GM21447 (cell line): ENCODE measurements around the gene ZACN.
A peak's percentile ranks its signal among the peaks of the same experiment; 100 is the strongest.
"Not testable (repeated sequence)": the region's sequence is repeated elsewhere in the genome, so short reads cannot be mapped to it uniquely, and the experiment has no call there.

Experiments used
- ATAC-seq: cut with Tn5 transposase; IDR thresholded peaks from one replicate; pipeline ENCODE4 v1.9.1; 2021; ENCODE audit not compliant: unreplicated experiment

The ZACN gene

GRCh38 chr17:76053246-76054111, 25.5 kb upstream of the ZACN start:
- no peak for ATAC-seq

DNA sequence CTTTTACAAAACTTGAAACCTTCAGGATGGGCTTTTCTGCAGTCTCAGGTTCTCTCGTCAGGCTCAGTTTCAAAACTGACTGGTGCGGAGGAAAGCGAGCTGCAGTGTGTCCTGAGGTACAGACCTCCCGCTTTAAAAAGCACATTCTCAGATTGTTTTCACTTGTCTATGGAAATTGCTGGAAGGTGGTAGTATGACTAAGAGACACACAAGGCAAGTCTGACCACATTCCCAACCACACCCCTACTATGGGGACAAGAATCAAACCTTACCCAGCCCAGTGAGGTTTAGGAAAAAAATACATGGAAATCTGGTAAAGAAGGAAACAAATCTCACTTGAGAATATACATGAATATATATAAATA, 24.9 kb upstream of the ZACN start:
- ATAC-seq = no peak

GRCh38 chr17:76056882-76057281, 22.1 kb upstream of the ZACN start:
- ATAC-seq = no peak

- ATAC-seq = not testable (repeated sequence)
Observed at GRCh38 chr17:76058264-76058663, 20.7 kb upstream of the ZACN start.

- ATAC-seq = no peak
Observed at GRCh38 chr17:76063875-76064546, 15.0 kb upstream of the ZACN start.

GRCh38 chr17:76065775-76066174, 13.2 kb upstream of the ZACN start:
- no peak for ATAC-seq

DNA sequence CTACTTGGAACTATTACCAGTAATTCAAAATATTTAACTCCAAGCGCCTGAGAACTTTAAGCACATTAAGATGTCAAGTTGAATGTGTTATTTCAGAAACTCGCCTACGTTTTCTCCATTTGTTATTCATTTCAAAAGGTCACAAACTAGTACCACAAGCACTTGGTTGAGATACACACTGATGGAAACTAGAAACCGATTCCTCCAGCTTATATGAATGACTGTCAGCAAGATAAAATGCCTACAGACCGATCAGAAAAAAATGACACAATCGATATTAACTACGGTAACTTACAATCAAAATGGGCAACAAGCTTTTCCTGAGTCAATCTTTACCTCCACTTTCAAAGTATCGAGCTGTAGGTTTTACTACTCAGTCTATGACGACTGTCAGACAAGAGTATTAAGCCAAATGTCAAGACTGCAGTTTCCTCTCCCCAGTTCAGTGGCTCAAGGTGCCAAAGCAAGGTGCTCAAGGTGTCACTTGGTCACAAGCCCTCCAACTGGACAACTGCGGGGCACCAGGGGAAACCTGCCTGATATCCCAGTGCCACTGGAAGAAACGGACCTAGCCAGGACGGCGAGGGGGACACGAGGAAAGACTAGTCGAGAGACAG, 7.3 kb upstream of the ZACN start:
- no peak for ATAC-seq

GRCh38 chr17:76072148-76072858, 6.7 kb upstream of the ZACN start, which contains the start of gene SRP68:
Gene SRP68, minus strand, starts transcription at chr17:76072517. Its CDS starts 26 bp downstream, at chr17:76072491.
- ATAC-seq = peak; percentile 91

DNA sequence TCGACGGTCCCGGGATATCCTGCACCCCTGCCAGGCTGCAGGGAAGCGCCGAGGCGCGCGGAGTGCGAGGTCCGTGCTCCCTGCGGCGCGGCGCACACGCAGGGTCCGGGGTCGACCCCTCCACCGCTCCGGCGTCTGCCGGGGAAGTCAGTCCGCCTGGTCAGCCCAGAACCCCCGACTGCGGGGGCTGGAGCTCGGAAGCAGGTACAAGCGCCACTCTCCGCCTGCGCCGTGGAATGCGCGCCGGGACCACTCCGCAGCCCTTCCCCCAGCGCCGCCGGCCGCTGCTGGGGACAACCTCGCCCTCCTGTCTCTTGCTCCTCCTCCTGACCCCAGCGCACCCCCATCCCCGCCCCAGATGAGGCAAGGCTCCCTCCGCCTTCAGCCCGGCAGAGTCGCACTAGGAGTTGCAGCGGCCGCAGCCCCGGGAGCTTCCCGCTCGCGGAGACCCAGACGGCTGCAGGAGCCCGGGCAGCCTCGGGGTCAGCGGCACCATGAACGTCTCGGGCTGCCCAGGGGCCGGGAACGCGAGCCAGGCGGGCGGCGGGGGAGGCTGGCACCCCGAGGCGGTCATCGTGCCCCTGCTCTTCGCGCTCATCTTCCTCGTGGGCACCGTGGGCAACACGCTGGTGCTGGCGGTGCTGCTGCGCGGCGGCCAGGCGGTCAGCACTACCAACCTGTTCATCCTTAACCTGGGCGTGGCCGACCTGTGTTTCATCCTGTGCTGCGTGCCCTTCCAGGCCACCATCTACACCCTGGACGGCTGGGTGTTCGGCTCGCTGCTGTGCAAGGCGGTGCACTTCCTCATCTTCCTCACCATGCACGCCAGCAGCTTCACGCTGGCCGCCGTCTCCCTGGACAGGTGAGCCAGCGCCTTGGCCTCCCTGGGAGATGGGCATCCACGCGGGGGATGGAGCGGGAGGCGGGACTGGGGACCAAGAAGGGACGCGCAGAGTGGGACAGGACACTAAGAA, 4.3 kb upstream of the ZACN start, which contains the start of gene GALR2:
GALR2 (plus strand) TSS at position 392 of the 974 bp plus-strand sequence; CDS start at position 495, 103 bp downstream.
- no peak for ATAC-seq

DNA sequence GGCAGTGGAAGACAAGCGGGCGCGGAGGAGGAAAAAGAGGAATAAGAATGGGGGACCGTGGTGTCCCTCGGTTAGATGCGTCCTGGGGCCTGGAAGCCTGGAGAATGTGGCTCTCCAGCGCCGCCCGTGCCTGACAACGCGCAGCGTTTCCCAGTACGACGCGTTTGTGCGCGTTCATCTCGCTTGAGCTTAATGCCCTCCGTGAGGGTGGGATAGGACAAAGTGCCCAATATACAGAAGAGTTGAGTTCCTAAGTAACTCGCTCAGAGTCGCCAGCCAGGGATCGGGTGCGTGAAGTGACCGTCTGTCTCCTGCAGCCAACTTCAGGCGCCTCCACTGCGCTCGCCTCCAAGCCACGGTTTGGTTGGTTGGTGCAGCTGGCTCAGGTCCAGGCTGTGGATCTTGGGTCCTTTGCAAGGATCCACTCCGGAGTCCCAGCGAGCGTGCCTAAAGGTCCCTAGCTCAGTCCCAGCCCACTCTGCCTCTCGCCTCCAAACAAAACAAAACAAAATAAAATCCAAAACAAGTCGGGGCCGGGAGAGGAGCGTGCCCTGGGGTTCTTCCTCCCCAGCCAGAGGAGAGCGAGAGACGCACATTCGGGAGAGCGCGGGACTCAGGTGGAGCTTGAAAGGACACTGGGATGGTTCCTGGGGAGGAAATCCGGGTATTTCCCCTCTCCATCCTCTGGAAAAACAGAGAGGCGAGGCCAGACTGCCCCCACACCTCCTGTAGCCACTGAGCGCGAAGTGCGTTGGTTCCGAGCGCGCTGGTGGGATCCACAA, 3.4 kb upstream of the ZACN start:
- no peak for ATAC-seq

DNA sequence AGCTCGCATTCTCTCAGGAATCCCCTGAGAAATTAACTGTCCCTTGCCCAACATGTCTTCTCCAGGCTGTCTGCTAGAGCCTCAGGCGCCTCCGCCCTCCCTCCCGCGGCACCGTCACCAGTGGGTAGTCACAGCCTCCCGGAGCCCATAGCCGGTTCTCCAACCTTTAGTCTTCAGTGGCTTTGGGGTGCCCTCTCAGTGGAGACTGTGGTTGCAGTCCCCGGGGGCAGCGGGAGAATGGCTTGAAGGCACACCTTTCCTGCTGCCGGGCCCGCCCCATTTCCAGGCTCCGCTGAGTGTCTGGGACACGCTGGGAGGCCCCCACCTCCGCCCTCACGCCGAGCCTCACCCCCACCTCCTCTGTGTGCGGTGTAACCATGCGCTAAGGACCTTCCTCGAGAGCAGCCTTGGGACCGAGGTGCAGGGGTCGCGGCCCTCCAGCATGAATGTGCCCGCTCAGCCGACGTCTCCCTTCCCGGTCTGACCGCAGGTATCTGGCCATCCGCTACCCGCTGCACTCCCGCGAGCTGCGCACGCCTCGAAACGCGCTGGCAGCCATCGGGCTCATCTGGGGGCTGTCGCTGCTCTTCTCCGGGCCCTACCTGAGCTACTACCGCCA, 2.7 kb upstream of the ZACN start:
- no peak for ATAC-seq

DNA sequence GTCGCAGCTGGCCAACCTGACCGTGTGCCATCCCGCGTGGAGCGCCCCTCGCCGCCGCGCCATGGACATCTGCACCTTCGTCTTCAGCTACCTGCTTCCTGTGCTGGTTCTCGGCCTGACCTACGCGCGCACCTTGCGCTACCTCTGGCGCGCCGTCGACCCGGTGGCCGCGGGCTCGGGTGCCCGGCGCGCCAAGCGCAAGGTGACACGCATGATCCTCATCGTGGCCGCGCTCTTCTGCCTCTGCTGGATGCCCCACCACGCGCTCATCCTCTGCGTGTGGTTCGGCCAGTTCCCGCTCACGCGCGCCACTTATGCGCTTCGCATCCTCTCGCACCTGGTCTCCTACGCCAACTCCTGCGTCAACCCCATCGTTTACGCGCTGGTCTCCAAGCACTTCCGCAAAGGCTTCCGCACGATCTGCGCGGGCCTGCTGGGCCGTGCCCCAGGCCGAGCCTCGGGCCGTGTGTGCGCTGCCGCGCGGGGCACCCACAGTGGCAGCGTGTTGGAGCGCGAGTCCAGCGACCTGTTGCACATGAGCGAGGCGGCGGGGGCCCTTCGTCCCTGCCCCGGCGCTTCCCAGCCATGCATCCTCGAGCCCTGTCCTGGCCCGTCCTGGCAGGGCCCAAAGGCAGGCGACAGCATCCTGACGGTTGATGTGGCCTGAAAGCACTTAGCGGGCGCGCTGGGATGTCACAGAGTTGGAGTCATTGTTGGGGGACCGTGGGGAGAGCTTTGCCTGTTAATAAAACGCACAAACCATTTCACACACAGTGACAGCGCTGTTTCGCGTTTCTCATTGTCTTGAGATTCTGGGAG, 2.0 kb upstream of the ZACN start:
- no peak for ATAC-seq

DNA sequence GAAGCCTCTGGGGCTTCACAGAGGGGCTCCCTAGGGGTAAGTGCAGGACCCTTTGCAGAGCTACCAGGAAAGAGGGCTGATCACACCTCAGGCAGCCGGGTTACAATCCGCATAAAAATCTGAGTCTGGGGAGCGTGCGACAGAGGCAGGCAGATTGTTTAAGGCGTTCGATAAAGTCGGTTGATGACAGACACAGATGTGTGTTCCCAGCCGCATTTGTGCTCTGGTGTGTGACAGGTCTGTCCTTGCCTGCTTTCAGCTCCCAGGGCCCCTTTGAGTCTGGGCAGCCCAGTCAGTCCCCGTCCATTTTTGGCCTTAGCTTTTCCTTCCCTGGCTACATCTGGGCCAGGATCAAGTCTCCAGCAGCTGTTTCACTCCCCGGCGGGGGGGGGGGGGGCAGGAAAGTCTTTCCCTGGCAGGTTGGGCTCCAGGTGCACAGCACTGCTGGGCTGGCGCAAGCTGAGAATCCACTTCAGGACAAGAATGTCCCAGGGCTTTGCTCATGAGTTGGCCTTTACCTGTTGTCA, 1.3 kb upstream of the ZACN start:
- ATAC-seq = no peak

DNA sequence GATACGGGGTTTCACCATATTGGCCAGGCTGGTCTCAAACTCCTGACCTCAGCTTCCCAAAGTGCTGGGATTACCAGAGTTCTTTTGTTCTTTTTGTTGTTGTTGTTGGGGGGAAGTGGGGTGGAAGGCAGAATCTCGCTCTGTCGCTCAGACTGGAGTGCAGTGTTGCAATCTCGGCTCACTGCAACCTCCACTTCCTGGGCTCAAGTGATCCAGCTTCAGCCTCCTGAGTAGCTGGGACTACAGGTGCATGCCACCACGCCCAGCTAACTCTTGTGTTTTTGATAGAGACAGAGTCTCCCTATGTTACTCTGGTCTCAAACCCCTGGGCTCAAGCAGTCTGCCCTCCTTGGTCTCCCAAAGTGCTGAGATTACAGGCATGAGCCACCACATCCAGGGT, 612 bp upstream of the ZACN start:
- not testable (repeated sequence) for ATAC-seq

GRCh38 chr17:76079535-76079955, 563 bp downstream of the ZACN start:
- ATAC-seq = no peak

DNA sequence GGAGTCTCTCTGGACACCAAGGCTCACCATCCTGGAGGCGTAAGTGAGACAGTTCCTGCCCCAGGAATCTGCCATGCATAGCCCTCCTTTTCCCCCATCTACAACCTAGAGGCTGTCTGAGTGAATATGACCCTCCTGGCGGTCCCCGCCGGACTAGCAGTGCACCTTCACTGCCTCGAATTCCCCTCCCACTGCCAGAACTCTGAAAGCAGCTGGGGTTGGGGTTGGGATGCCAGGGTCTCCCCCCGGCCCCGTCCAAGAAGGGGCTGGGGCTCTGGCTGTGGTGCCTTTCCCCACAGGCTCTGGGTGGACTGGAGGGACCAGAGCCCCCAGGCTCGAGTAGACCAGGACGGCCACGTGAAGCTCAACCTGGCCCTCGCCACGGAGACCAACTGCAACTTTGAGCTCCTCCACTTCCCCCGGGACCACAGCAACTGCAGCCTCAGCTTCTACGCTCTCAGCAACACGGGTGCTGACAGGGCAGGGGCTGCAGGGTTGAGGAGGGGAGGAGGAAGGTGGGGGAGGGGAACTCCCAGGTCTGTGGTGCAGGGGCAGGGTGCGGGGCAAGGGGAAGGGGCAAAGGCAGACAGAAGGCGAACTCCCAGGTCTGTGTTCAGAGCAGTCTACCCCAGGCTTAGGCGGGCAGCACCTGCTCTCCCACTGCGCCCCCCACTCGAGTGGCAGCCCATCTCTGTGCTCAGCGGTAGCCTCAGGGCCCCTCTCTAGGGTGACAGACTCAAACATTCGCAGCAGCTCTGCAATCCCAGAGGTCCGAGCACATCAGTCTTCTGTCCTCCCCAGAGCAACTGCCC, 1.2 kb downstream of the ZACN start:
- no peak for ATAC-seq

DNA sequence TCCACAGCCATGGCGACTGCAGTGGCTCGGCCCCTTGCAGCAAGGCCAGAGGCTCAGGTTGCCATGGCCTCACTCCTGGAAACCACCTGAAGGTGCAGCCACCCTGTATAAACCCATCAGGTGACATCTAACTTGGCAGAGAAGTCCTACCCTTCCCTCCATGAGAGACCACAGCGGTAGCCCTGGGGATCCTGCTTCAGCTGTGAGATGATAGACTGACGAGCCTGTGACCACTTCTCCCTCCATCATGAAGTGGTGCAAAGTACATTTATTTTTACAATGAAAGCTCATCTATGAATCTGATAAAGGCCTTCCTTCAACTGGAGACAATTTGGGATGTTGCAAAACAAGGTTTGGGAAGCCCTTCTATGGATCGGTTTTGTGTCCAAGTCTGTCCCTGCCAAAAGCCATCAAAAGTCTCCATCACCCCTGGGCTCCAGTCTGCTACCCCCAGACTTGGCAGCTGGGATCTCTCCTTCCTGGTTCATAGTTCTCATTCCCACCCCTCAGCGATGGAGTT, 1.8 kb downstream of the ZACN start:
- no peak for ATAC-seq
